Tibial artery (tissue), 4 donors: ENCODE data around the gene ACO2.

ENCODE experiments used
- DNase-seq, 2 donors: peaks; one replicate each; pipeline ENCODE4 v3.0.0-alpha.2; 2019
- H3K27ac ChIP-seq, 2 donors: fragments of 200-600 bp; sonication (generic) in 1 of 2; 1 replicate in 1 of 2; 2 replicates in 1 of 2; pipeline ENCODE4 v1.5.1; 2018 to 2019; ENCODE audit warnings: mild to moderate bottlenecking in 1 of 2
- H3K27me3 ChIP-seq, 2 donors: fragments of 200-600 bp; sonication (generic) in 1 of 2; one replicate each; pipeline versions ENCODE4 v1.5.1 to v1.6.0; 2016 to 2019
- H3K36me3 ChIP-seq, 3 donors: fragments of 200-600 bp; sonication (generic) in 2 of 3; one replicate each; pipeline ENCODE4 v1.5.1; 2016 to 2019; ENCODE audit warnings: mild to moderate bottlenecking in 2 of 3
- H3K4me1 ChIP-seq, 4 donors: fragments of 200-600 bp; sonication (generic) in 2 of 4; 1 replicate in 3 of 4; 2 replicates in 1 of 4; pipeline ENCODE4 v1.5.1; 2016 to 2019
- H3K4me3 ChIP-seq, 2 donors: fragments of 200-600 bp; sonication (generic) in 1 of 2; 1 replicate in 1 of 2; 2 replicates in 1 of 2; pipeline ENCODE4 v1.5.1; 2018 to 2019; ENCODE audit warnings: mild to moderate bottlenecking in 2 of 2
- H3K9me3 ChIP-seq, 3 donors: fragments of 200-600 bp; sonication (generic) in 1 of 3; one replicate each; pipeline ENCODE4 v1.5.1; 2016 to 2019
- CTCF ChIP-seq, 2 experiments: fragments of 200-600 bp in 1 of 2; fragments of 450-650 bp in 1 of 2; IDR thresholded peaks; one replicate each; pipeline ENCODE4 v1.5.1; 2017 to 2019; ENCODE audit warnings: antibody characterized with exemption in 2 of 2, mild to moderate bottlenecking in 1 of 2, moderate library complexity in 1 of 2
- intact Hi-C: fragments of 100-400 bp; cut with DNase I; formaldehyde crosslinking; loops from one replicate; pipeline ENCODE4 v1.15.0; 2023; ENCODE audit warnings: low total_unique reads

Gene ACO2

GRCh38 chr22:41578114-41578513, 109.2 kb downstream of the ACO2 start:
- TF ChIP-seq CTCF (IDR thresholded peaks at IDR 0.05): no peak
- Histone ChIP-seq H3K4me1 (peaks cover 0 to 18% (median 12%) of the 10 kb centered on the region in 4 donors), H3K9me3 (no peaks in the 10 kb centered on the region), H3K27me3 (no peaks in the 10 kb centered on the region), H3K27ac (peak overlapping the region in 1 of 2 donors; percentile 66), H3K36me3 (peaks cover 10 to 94% (median 57%) of the 10 kb centered on the region in 3 donors), H3K4me3 (no peak overlapping the region)
- no peak for DNase-seq
- intact Hi-C loops: no loop called here
